PC-3 (cell line): ENCODE results near the gene TMEM131. TPM values are rescaled to one million over a fixed set of nuclear protein-coding genes. Genes with fewer than 3 reads are reported as not detected.

Experiments used
- ATAC-seq: fragments of 200-7000 bp; cut with Tn5 transposase; 2 replicates; pipeline ENCODE4 v1.9.1; 2020; ENCODE audit warnings: mild to moderate bottlenecking, moderate library complexity
- BruUV-seq: library from RNA; stranded (reverse); fragments of 400-500 nt; replicated peaks from 2 replicates; lab custom pipeline; 2021; lab: Mats Ljungman, UMichigan
- CTCF ChIA-PET: fragments of 300-600 bp; sonication (Branson Sonifier 250); formaldehyde crosslinking; loops from one replicate; lab custom pipeline; 2022; ENCODE audit warnings: antibody characterized with exemption; lab: Charles Lee
- POLR2A ChIA-PET: fragments of 300-600 bp; sonication (Branson Sonifier 250); formaldehyde crosslinking; loops from one replicate; lab custom pipeline; 2022; ENCODE audit warnings: antibody characterized with exemption; ENCODE audit not compliant: unreplicated experiment; lab: Charles Lee
- DNase-seq: peaks from one replicate; pipeline ENCODE4 v3.0.0-alpha.2; 2015
- H2AFZ ChIP-seq: fragments of 300-600 bp; sonication (generic); 2 replicates; pipeline ENCODE4 v1.6.0; 2016; ENCODE audit warnings: antibody characterized with exemption, low read length
- H3F3A ChIP-seq: fragments of 300-600 bp; sonication (generic); one replicate; pipeline ENCODE4 v1.6.0; 2017; ENCODE audit warnings: antibody characterized with exemption, low read length, control low read depth, mild to moderate bottlenecking; ENCODE audit not compliant: unreplicated experiment
- H3K27ac ChIP-seq: fragments of 300-600 bp; sonication (generic); 2 replicates; pipeline ENCODE4 v1.5.1; 2016; ENCODE audit warnings: mild to moderate bottlenecking, low read length
- H3K27me3 ChIP-seq: fragments of 300-600 bp; sonication (generic); 2 replicates; pipeline ENCODE4 v1.6.1; 2016; ENCODE audit warnings: low read length, mixed read lengths
- H3K36me3 ChIP-seq: fragments of 300-600 bp; sonication (generic); 2 replicates; pipeline ENCODE4 v1.6.1; 2016; ENCODE audit warnings: low read depth, mixed run types, low read length, mixed read lengths
- H3K4me1 ChIP-seq: fragments of 300-600 bp; sonication (generic); 2 replicates; pipeline ENCODE4 v1.5.1; 2016; ENCODE audit warnings: low read length; ENCODE audit not compliant: insufficient read depth
- H3K4me2 ChIP-seq: fragments of 300-600 bp; sonication (generic); 2 replicates; pipeline ENCODE4 v1.6.0; 2016; ENCODE audit warnings: low read length
- H3K4me3 ChIP-seq: fragments of 300-600 bp; sonication (generic); 2 replicates; pipeline ENCODE4 v1.5.1; 2016; ENCODE audit warnings: mild to moderate bottlenecking, low read length, mixed read lengths
- H3K79me2 ChIP-seq: fragments of 300-600 bp; sonication (generic); 2 replicates; pipeline ENCODE4 v1.6.1; 2017; ENCODE audit warnings: low read length, mixed read lengths
- H3K9ac ChIP-seq: fragments of 300-600 bp; sonication (generic); 2 replicates; pipeline ENCODE4 v1.6.0; 2016; ENCODE audit warnings: mild to moderate bottlenecking, low read length
- H3K9me2 ChIP-seq: fragments of 300-600 bp; sonication (generic); replicated peaks from 2 replicates; pipeline ENCODE4 v1.6.1; 2016; ENCODE audit warnings: mixed run types, low read length, mixed read lengths
- H3K9me3 ChIP-seq: fragments of 300-600 bp; sonication (generic); 2 replicates; pipeline ENCODE4 v1.6.1; 2016; ENCODE audit warnings: low read length, mixed read lengths
- H4K20me1 ChIP-seq: fragments of 300-600 bp; sonication (generic); 2 replicates; pipeline ENCODE4 v1.6.1; 2016; ENCODE audit warnings: low read length, mixed read lengths
- EZH2 ChIP-seq: fragments of 300-600 bp; sonication (generic); IDR thresholded peaks from one replicate; pipeline ENCODE4 v1.6.1; 2017; ENCODE audit warnings: antibody characterized with exemption, mild to moderate bottlenecking, low read length; ENCODE audit not compliant: unreplicated experiment
- EZH2phosphoT487 ChIP-seq: fragments of 300-600 bp; sonication (generic); IDR thresholded peaks from 2 replicates; pipeline ENCODE4 v1.6.1; 2018; ENCODE audit warnings: mild to moderate bottlenecking, antibody characterized with exemption, low read length, borderline replicate concordance
- intact Hi-C: fragments of 100-400 bp; cut with micrococcal nuclease; formaldehyde crosslinking; loops from 2 replicates; pipeline ENCODE4 v1.9.0; 2023
- total RNA-seq: library from RNA; depleted of rRNA; stranded (reverse); fragments of >200 nt; gene quantifications from 2 replicates; pipeline ENCODE4 v1.2.3, GENCODE V29; 2014
- TF ChIP-seq, protein P1 (sequence below): fragments of 300-600 bp; sonication (generic); conservative IDR thresholded peaks from 2 replicates; pipeline ENCODE4 v1.5.1; 2017; ENCODE audit warnings: antibody characterized with exemption, low read depth, mild to moderate bottlenecking, low read length

The TMEM131 gene
- total RNA-seq, 1 experiment from 2014 or later, result 21.1 TPM

DNA sequence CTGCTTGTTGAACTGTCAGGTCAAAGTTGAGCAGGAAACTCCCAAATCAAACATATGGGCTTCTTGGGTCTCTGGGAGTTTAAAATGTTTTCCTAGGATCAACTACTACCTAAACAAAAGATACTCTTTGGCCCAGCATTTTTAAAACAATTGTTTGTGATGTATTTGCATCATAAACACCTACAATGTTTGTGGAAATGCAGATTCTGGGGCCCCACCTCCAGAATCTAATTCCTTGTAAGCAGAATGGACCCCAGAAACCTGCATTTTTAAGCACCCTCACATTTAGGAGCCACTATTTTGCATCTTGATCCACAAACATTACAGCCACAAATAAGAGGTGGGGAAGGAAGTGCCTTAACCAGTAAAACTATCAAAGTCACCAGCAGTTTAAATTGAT lies 104.1 kb downstream of the TMEM131 start:
- H2AFZ ChIP-seq, result no peak overlapping the region
- POLR2A ChIA-PET, result no interaction called here
- intact Hi-C loops, result no loop called here
- no peak overlapping the region for H3K4me3 ChIP-seq
- ATAC-seq (no peak), DNase-seq (no peak)
- H3K9me3 ChIP-seq, result no peaks in the 10 kb centered on the region
- H3F3A ChIP-seq, result no peaks in the 10 kb centered on the region
- H3K4me1 ChIP-seq, result no peaks in the 10 kb centered on the region
- H4K20me1 ChIP-seq, result no peaks in the 10 kb centered on the region
- no peaks in the 10 kb centered on the region for H3K27me3 ChIP-seq
- H3K27ac ChIP-seq, result no peak overlapping the region
- no peak overlapping the region for H3K4me2 ChIP-seq
- BruUV-seq, result no TSS peak
- CTCF ChIA-PET, result no interaction called here
- H3K9me2 ChIP-seq, result no peaks in the 10 kb centered on the region
- H3K79me2 ChIP-seq, result no peaks in the 10 kb centered on the region
- no peak overlapping the region for H3K9ac ChIP-seq
- TF ChIP-seq EZH2phosphoT487 (no peak), EZH2 (no peak)
- TF ChIP-seq, protein P1, sequence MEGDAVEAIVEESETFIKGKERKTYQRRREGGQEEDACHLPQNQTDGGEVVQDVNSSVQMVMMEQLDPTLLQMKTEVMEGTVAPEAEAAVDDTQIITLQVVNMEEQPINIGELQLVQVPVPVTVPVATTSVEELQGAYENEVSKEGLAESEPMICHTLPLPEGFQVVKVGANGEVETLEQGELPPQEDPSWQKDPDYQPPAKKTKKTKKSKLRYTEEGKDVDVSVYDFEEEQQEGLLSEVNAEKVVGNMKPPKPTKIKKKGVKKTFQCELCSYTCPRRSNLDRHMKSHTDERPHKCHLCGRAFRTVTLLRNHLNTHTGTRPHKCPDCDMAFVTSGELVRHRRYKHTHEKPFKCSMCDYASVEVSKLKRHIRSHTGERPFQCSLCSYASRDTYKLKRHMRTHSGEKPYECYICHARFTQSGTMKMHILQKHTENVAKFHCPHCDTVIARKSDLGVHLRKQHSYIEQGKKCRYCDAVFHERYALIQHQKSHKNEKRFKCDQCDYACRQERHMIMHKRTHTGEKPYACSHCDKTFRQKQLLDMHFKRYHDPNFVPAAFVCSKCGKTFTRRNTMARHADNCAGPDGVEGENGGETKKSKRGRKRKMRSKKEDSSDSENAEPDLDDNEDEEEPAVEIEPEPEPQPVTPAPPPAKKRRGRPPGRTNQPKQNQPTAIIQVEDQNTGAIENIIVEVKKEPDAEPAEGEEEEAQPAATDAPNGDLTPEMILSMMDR, result no peak
- peaks cover 17% of the 10 kb centered on the region for H3K36me3 ChIP-seq

DNA sequence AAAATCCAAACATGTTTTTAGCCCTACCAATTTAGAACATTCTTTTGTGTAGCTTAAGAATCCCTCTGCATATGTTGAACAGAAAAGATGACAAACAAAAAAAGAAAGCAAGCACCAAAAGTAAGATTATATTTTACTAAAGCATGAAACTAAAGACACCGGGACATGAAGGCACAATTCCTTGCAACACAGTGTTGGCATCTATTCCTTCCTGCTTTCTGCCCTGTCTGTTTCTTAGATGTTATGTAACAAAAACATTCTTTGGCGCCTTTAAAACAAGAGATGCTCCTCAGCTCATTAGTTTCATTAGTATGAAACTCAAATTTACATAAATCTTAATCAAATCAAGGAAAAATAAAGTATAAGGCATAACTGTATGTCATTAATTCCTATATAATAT lies 106.6 kb downstream of the TMEM131 start:
- TF ChIP-seq EZH2 (no peak), EZH2phosphoT487 (no peak)
- TF ChIP-seq, protein P1, result no peak
- Histone ChIP-seq H3K79me2 (no peaks in the 10 kb centered on the region), H3K27me3 (no peaks in the 10 kb centered on the region), H3K9ac (no peak overlapping the region), H3K4me1 (no peaks in the 10 kb centered on the region), H3K9me2 (no peaks in the 10 kb centered on the region), H3K4me3 (no peak overlapping the region), H2AFZ (no peak overlapping the region), H3K9me3 (peaks cover 11% of the 10 kb centered on the region), H3F3A (no peaks in the 10 kb centered on the region), H3K4me2 (no peak overlapping the region), H4K20me1 (no peaks in the 10 kb centered on the region), H3K36me3 (peaks cover 32% of the 10 kb centered on the region), H3K27ac (no peak overlapping the region)
- intact Hi-C loops, result no loop called here
- BruUV-seq, result no TSS peak
- ATAC-seq (no peak), DNase-seq (no peak)
- CTCF ChIA-PET, result no interaction called here
- POLR2A ChIA-PET, result no interaction called here

DNA sequence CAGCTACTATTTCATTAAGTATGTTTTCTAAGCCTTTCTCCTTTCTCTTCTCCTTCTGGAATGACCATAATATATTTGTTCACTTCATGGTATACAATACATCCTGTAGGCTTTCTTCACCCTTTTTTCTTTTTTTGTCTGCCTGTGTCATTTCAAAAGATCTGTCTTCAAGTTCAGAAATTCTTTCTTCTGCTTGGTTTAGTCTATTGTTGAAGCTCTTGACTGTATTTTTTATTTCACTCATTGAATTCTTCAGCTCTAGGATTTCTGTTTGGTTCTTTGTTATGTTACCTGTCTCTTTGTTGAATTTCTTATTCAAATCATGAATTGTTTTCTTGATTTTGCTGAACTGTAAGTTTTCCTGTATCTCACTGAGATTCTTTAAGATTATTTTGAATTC lies 109.9 kb downstream of the TMEM131 start:
- no peak overlapping the region for H3K9ac ChIP-seq
- H3K9me3 ChIP-seq, result peaks cover 11% of the 10 kb centered on the region
- H3K4me2 ChIP-seq, result no peak overlapping the region
- intact Hi-C loops, result no loop called here
- H3K27me3 ChIP-seq, result no peaks in the 10 kb centered on the region
- no peak for ATAC-seq
- no peaks in the 10 kb centered on the region for H3K4me1 ChIP-seq
- H3K27ac ChIP-seq, result no peak overlapping the region
- H3K79me2 ChIP-seq, result no peaks in the 10 kb centered on the region
- no peak overlapping the region for H3K4me3 ChIP-seq
- no TSS peak for BruUV-seq
- no peaks in the 10 kb centered on the region for H4K20me1 ChIP-seq
- TF ChIP-seq EZH2phosphoT487 (no peak), EZH2 (no peak)
- TF ChIP-seq, protein P1, result no peak
- ChIA-PET POLR2A (no interaction called here), CTCF (no interaction called here)
- H3K36me3 ChIP-seq, result peaks cover 32% of the 10 kb centered on the region
- no peaks in the 10 kb centered on the region for H3F3A ChIP-seq
- H3K9me2 ChIP-seq, result no peaks in the 10 kb centered on the region
- H2AFZ ChIP-seq, result no peak overlapping the region
- no peak for DNase-seq
